ENCODE results near the gene SPECC1L.

The SPECC1L gene

DNA sequence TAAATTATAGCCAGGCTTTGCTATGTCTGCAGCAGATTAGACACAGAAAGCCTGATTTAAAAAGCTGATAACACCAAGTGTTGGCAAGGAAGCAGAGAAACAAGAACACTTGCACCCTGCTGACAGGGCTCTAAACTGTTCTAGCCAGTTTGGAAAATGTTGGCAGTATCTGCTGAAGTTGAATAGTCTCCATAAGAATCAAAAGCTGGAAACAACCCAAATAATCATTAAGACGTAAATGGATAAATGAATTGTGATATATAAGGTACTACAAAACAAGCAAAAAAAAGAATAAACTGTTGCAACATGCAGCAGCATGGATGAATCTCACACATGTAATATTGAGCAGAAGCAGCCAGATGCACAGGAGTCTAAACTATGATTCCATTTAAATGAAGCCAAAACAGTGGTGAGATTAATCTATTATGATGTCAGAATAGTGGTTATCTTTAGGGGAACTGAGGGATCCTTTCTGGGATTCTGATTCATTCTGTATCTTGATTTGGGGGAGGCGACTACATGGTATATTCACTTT lies 116.4 kb downstream of the SPECC1L start:
- no peak for TF ChIP-seq TAF1 (IDR thresholded peaks at IDR 0.05; ENCODE audit: borderline replicate concordance, insufficient read depth, low read length)
- no peak for TF ChIP-seq FOXP2 (optimal IDR thresholded peaks at IDR 0.05; ENCODE audit: borderline replicate concordance, extremely low read depth, extremely low read length, insufficient read depth)
- TF ChIP-seq, protein P1, sequence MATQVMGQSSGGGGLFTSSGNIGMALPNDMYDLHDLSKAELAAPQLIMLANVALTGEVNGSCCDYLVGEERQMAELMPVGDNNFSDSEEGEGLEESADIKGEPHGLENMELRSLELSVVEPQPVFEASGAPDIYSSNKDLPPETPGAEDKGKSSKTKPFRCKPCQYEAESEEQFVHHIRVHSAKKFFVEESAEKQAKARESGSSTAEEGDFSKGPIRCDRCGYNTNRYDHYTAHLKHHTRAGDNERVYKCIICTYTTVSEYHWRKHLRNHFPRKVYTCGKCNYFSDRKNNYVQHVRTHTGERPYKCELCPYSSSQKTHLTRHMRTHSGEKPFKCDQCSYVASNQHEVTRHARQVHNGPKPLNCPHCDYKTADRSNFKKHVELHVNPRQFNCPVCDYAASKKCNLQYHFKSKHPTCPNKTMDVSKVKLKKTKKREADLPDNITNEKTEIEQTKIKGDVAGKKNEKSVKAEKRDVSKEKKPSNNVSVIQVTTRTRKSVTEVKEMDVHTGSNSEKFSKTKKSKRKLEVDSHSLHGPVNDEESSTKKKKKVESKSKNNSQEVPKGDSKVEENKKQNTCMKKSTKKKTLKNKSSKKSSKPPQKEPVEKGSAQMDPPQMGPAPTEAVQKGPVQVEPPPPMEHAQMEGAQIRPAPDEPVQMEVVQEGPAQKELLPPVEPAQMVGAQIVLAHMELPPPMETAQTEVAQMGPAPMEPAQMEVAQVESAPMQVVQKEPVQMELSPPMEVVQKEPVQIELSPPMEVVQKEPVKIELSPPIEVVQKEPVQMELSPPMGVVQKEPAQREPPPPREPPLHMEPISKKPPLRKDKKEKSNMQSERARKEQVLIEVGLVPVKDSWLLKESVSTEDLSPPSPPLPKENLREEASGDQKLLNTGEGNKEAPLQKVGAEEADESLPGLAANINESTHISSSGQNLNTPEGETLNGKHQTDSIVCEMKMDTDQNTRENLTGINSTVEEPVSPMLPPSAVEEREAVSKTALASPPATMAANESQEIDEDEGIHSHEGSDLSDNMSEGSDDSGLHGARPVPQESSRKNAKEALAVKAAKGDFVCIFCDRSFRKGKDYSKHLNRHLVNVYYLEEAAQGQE (IDR thresholded peaks at IDR 0.05; ENCODE audit: insufficient read depth in 1 of 2, low read depth in 2 of 2, low read length in 2 of 2): no peak
- no peak for TF ChIP-seq POLR2AphosphoS5 (IDR thresholded peaks at IDR 0.05; ENCODE audit: low read depth, low read length)

DNA sequence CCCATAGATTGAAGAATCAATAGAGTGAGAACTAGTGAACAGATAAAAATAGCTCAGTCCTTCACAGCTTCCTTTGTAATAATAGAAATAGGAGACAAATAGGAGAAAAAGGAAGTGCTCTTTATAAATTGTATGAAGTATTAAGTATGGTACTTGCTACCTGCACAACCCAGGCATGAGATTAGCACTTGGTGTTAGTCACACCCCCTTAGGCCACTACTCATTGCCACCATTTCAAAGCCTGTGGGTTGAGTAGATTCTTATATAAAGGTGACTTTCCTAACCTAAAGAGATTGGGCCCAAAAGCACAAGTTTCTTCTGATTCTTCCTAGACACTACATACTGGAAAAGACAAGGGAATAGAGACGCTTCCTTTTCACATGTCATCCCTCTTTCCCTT lies 119.0 kb downstream of the SPECC1L start:
- TF ChIP-seq SIN3A (IDR thresholded peaks at IDR 0.05; ENCODE audit: borderline replicate concordance, insufficient read depth, low read length) (no peak), FOXP2 (optimal IDR thresholded peaks at IDR 0.05; ENCODE audit: borderline replicate concordance, extremely low read depth, extremely low read length, insufficient read depth) (no peak), POLR2AphosphoS5 (IDR thresholded peaks at IDR 0.05; ENCODE audit: low read depth, low read length) (no peak), TAF1 (IDR thresholded peaks at IDR 0.05; ENCODE audit: borderline replicate concordance, insufficient read depth, low read length) (no peak)
- TF ChIP-seq, protein P1 (IDR thresholded peaks at IDR 0.05; ENCODE audit: insufficient read depth in 1 of 2, low read depth in 2 of 2, low read length in 2 of 2): no peak

DNA sequence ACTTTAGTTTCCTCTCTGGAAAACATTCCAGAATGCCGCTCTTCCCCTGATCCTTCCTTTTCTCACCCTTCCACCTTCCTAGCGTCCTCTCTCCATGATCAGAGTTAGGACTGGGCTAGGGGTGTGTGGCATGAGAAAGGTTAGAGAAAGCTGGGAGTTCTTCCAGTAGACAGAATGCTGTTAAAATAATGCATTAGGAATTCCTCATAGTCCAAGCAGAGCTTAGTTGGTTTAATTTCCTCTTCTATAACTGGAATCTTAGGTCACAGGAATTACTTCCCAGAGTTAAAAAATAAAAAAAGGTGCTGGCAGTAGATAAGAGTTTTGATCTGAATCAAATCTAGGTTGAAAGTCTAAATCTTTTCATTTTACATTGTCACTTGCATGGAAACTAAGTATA lies 119.5 kb downstream of the SPECC1L start:
- TF ChIP-seq, protein P1 (IDR thresholded peaks at IDR 0.05; ENCODE audit: insufficient read depth in 1 of 2, low read depth in 2 of 2, low read length in 2 of 2): no peak
- no peak for TF ChIP-seq FOXP2 (optimal IDR thresholded peaks at IDR 0.05; ENCODE audit: borderline replicate concordance, extremely low read depth, extremely low read length, insufficient read depth)
- no peak for TF ChIP-seq TAF1 (IDR thresholded peaks at IDR 0.05; ENCODE audit: borderline replicate concordance, insufficient read depth, low read length)
- TF ChIP-seq SIN3A (IDR thresholded peaks at IDR 0.05; ENCODE audit: borderline replicate concordance, insufficient read depth, low read length): no peak
- TF ChIP-seq POLR2AphosphoS5 (IDR thresholded peaks at IDR 0.05; ENCODE audit: low read depth, low read length): no peak

DNA sequence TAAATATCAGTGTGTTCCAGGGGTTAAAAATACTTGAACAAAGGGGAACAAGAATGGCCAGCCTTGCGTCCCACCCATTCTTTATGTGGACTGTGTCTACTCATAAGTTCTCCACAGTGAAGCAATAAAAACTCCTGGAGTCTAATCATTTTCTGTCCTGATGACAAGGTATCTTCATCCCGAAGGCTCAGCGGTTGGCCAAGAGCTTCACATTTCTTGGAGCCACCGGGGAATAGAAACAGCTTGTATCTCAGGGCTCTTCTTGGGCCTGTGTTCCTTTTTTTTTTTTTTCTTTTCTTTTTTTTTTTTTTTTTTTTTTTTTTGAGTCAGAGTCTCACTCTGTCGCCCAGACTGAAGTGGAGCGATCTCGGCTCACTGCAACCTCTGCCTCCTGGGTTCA lies 119.9 kb downstream of the SPECC1L start:
- TF ChIP-seq TAF1 (IDR thresholded peaks at IDR 0.05; ENCODE audit: borderline replicate concordance, insufficient read depth, low read length): no peak

DNA sequence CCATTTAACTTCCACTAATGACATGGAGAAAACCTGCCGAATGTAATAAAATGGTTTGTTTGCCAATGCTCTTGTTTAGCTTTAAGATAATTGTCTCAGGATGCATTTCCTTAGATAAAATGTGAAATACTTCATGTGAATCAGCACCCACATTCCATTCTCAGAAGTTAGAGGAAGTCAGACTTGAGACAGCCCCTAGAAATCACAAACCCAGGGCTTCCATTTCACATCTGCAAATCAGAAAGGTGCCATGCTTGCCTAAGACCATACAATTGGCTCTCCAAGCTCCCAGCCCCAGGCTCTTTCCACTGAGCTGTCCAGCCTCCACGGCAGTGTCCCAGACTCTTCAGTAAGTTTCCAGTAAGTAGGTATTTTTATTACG lies 121.2 kb downstream of the SPECC1L start:
- TF ChIP-seq, protein P1 (IDR thresholded peaks at IDR 0.05; ENCODE audit: insufficient read depth in 1 of 2, low read depth in 2 of 2, low read length in 2 of 2): peak in 1 of 2 experiments; percentile 31; a peak in 1 of 4 replicates
- TF ChIP-seq SIN3A (IDR thresholded peaks at IDR 0.05; ENCODE audit: borderline replicate concordance, insufficient read depth, low read length): no peak
- no peak for TF ChIP-seq POLR2AphosphoS5 (IDR thresholded peaks at IDR 0.05; ENCODE audit: low read depth, low read length)
